Activated naive CD4-positive, alpha-beta T cell treated with anti-CD3 and anti-CD28 coated beads, Interleukin-2, amount 50 U/mL, for 24 hours (primary cell): ENCODE results near the gene EOLA2.
"Not testable (repeated sequence)": the region's sequence is repeated elsewhere in the genome, so short reads cannot be mapped to it uniquely, and the experiment has no call there.

ENCODE experiments used
- H3K27ac Mint-ChIP-seq: one replicate; pipeline ENCODE4 v1.8.0; 2021; ENCODE audit warnings: mild to moderate bottlenecking, mixed read lengths
- H3K27me3 Mint-ChIP-seq: one replicate; pipeline ENCODE4 v1.8.0; 2021; ENCODE audit warnings: mixed read lengths
- H3K36me3 Mint-ChIP-seq: one replicate; pipeline ENCODE4 v1.8.0; 2021; ENCODE audit warnings: mixed read lengths
- H3K4me1 Mint-ChIP-seq: one replicate; pipeline ENCODE4 v1.8.0; 2021; ENCODE audit warnings: mixed read lengths
- H3K4me3 Mint-ChIP-seq: one replicate; pipeline ENCODE4 v1.8.0; 2021; ENCODE audit warnings: mild to moderate bottlenecking, mixed read lengths
- H3K9me3 Mint-ChIP-seq: one replicate; pipeline ENCODE4 v1.8.0; 2021; ENCODE audit warnings: mixed read lengths

EOLA2 gene

GRCh38 chrX:149939905-149940673 is 1.8 kb upstream of the EOLA2 start:
- Mint-ChIP-seq H3K36me3 (no peaks in the 10 kb centered on the region), H3K27me3 (no peaks in the 10 kb centered on the region), H3K9me3 (no peaks in the 10 kb centered on the region), H3K4me3 (peak overlapping the region; percentile 88), H3K4me1 (no peaks in the 10 kb centered on the region), H3K27ac (peak overlapping the region; percentile 90)

- peak overlapping the region; percentile 88 for H3K4me3 Mint-ChIP-seq
- H3K9me3 Mint-ChIP-seq: no peaks in the 10 kb centered on the region
- peak overlapping the region; percentile 90 for H3K27ac Mint-ChIP-seq
- no peaks in the 10 kb centered on the region for H3K27me3 Mint-ChIP-seq
- no peaks in the 10 kb centered on the region for H3K36me3 Mint-ChIP-seq
- H3K4me1 Mint-ChIP-seq: no peaks in the 10 kb centered on the region
Observed at GRCh38 chrX:149939655-149939904, 1.3 kb upstream of the EOLA2 start.

GRCh38 chrX:149938881-149939654 is 777 bp upstream of the EOLA2 start:
- Mint-ChIP-seq H3K27me3 (no peaks in the 10 kb centered on the region), H3K36me3 (no peaks in the 10 kb centered on the region), H3K27ac (no peak overlapping the region)

GRCh38 chrX:149937871-149938426 is 342 bp downstream of the EOLA2 start:
- Mint-ChIP-seq H3K27ac (peak overlapping the region; percentile 94), H3K36me3 (no peaks in the 10 kb centered on the region), H3K9me3 (no peaks in the 10 kb centered on the region), H3K4me3 (peak overlapping the region; percentile 86), H3K27me3 (no peaks in the 10 kb centered on the region), H3K4me1 (no peaks in the 10 kb centered on the region)

More at GRCh38 chrX:149938881-149939654, 777 bp upstream of the EOLA2 start:
- H3K4me1 Mint-ChIP-seq: no peaks in the 10 kb centered on the region
- H3K9me3 Mint-ChIP-seq: no peaks in the 10 kb centered on the region
- peak overlapping the region; percentile 36 for H3K4me3 Mint-ChIP-seq

GRCh38 chrX:149937328-149937727 is 963 bp downstream of the EOLA2 start:
- H3K9me3 Mint-ChIP-seq, H3K36me3 Mint-ChIP-seq: not testable (repeated sequence)

GRCh38 chrX:149933547-149933946 is 4.7 kb downstream of the EOLA2 start:
- H3K4me1 Mint-ChIP-seq, H3K4me3 Mint-ChIP-seq: not testable (repeated sequence)

More at GRCh38 chrX:149937328-149937727, 963 bp downstream of the EOLA2 start:
- H3K27me3 Mint-ChIP-seq, H3K4me1 Mint-ChIP-seq: not testable (repeated sequence)
- Mint-ChIP-seq H3K27ac (peak overlapping the region; percentile 84), H3K4me3 (peak overlapping the region; percentile 86)

GRCh38 chrX:149932970-149933369 is 5.3 kb downstream of the EOLA2 start:
- not testable (repeated sequence) for H3K36me3 Mint-ChIP-seq, H3K27me3 Mint-ChIP-seq, H3K9me3 Mint-ChIP-seq, H3K27ac Mint-ChIP-seq, H3K4me3 Mint-ChIP-seq, H3K4me1 Mint-ChIP-seq

More at GRCh38 chrX:149933547-149933946, 4.7 kb downstream of the EOLA2 start:
- H3K36me3 Mint-ChIP-seq, H3K27ac Mint-ChIP-seq, H3K27me3 Mint-ChIP-seq, H3K9me3 Mint-ChIP-seq: not testable (repeated sequence)

GRCh38 chrX:149932150-149932549 is 6.1 kb downstream of the EOLA2 start:
- not testable (repeated sequence) for H3K27ac Mint-ChIP-seq, H3K4me1 Mint-ChIP-seq, H3K9me3 Mint-ChIP-seq, H3K36me3 Mint-ChIP-seq, H3K4me3 Mint-ChIP-seq, H3K27me3 Mint-ChIP-seq

GRCh38 chrX:149931355-149931754 is 6.9 kb downstream of the EOLA2 start:
- H3K27me3 Mint-ChIP-seq, H3K9me3 Mint-ChIP-seq, H3K4me1 Mint-ChIP-seq, H3K36me3 Mint-ChIP-seq, H3K27ac Mint-ChIP-seq, H3K4me3 Mint-ChIP-seq: not testable (repeated sequence)

GRCh38 chrX:149929400-149929799 is 8.9 kb downstream of the EOLA2 start, which contains the start of gene HSFX4:
HSFX4 (plus strand) TSS chrX:149929573; CDS start chrX:149929645, 72 bp downstream.
- not testable (repeated sequence) for H3K4me3 Mint-ChIP-seq, H3K9me3 Mint-ChIP-seq, H3K27me3 Mint-ChIP-seq

GRCh38 chrX:149928635-149929034 is 9.7 kb downstream of the EOLA2 start:
- not testable (repeated sequence) for H3K9me3 Mint-ChIP-seq, H3K27me3 Mint-ChIP-seq, H3K36me3 Mint-ChIP-seq, H3K4me3 Mint-ChIP-seq, H3K27ac Mint-ChIP-seq, H3K4me1 Mint-ChIP-seq

More at GRCh38 chrX:149929400-149929799, 8.9 kb downstream of the EOLA2 start, which contains the start of gene HSFX4:
- H3K36me3 Mint-ChIP-seq, H3K4me1 Mint-ChIP-seq, H3K27ac Mint-ChIP-seq: not testable (repeated sequence)

GRCh38 chrX:149927964-149928258 is 10.4 kb downstream of the EOLA2 start:
- H3K27ac Mint-ChIP-seq, H3K27me3 Mint-ChIP-seq: not testable (repeated sequence)

GRCh38 chrX:149927245-149927963 is 10.9 kb downstream of the EOLA2 start:
- H3K36me3 Mint-ChIP-seq, H3K9me3 Mint-ChIP-seq, H3K27ac Mint-ChIP-seq, H3K4me3 Mint-ChIP-seq, H3K4me1 Mint-ChIP-seq, H3K27me3 Mint-ChIP-seq: not testable (repeated sequence)

More at GRCh38 chrX:149927964-149928258, 10.4 kb downstream of the EOLA2 start:
- H3K4me3 Mint-ChIP-seq, H3K36me3 Mint-ChIP-seq, H3K9me3 Mint-ChIP-seq, H3K4me1 Mint-ChIP-seq: not testable (repeated sequence)

- H3K4me1 Mint-ChIP-seq, H3K9me3 Mint-ChIP-seq, H3K27me3 Mint-ChIP-seq, H3K27ac Mint-ChIP-seq, H3K36me3 Mint-ChIP-seq, H3K4me3 Mint-ChIP-seq: not testable (repeated sequence)
Observed at GRCh38 chrX:149924434-149924833, 13.9 kb downstream of the EOLA2 start.

GRCh38 chrX:149923836-149924235 is 14.5 kb downstream of the EOLA2 start:
- H3K4me3 Mint-ChIP-seq, H3K4me1 Mint-ChIP-seq, H3K27me3 Mint-ChIP-seq, H3K36me3 Mint-ChIP-seq, H3K27ac Mint-ChIP-seq, H3K9me3 Mint-ChIP-seq: not testable (repeated sequence)
